Endothelial cell (in vitro differentiated cells): ENCODE results near the gene SBDS. TPM values are rescaled to one million over a fixed set of nuclear protein-coding genes. Genes with fewer than 3 reads are reported as not detected.
A peak's percentile ranks its signal among the peaks of the same experiment; 100 is the strongest.

Experiments used
- DNase-seq: peaks from one replicate; pipeline ENCODE4 v3.0.0; 2021; ENCODE audit warnings: low spot score
- H3K27ac Mint-ChIP-seq: one replicate; pipeline ENCODE4 v1.8.0; 2021; ENCODE audit warnings: mixed read lengths, inconsistent platforms; ENCODE audit not compliant: unreplicated experiment
- H3K27me3 Mint-ChIP-seq: one replicate; pipeline ENCODE4 v1.8.0; 2021; ENCODE audit warnings: mild to moderate bottlenecking, moderate library complexity, mixed read lengths, inconsistent platforms; ENCODE audit not compliant: unreplicated experiment
- H3K36me3 Mint-ChIP-seq: one replicate; pipeline ENCODE4 v1.8.0; 2021; ENCODE audit warnings: mild to moderate bottlenecking, low read depth, mixed read lengths, inconsistent platforms; ENCODE audit not compliant: unreplicated experiment
- H3K4me1 Mint-ChIP-seq: one replicate; pipeline ENCODE4 v1.8.0; 2021; ENCODE audit warnings: mild to moderate bottlenecking, mixed read lengths, inconsistent platforms; ENCODE audit not compliant: unreplicated experiment
- H3K4me3 Mint-ChIP-seq: one replicate; pipeline ENCODE4 v1.8.0; 2021; ENCODE audit warnings: mild to moderate bottlenecking, mixed read lengths, inconsistent platforms; ENCODE audit not compliant: unreplicated experiment
- H3K9me3 Mint-ChIP-seq: one replicate; pipeline ENCODE4 v1.8.0; 2021; ENCODE audit warnings: mixed read lengths, inconsistent platforms; ENCODE audit not compliant: unreplicated experiment
- total RNA-seq: library from RNA; stranded (reverse); fragmentation: NEBNext Ultra II Directional; extraction: Animal tissue kit (Norgen Biotek cat#: 25700); gene quantifications from one replicate; pipeline ENCODE4 v1.2.1, GENCODE V29; 2021; ENCODE audit not compliant: unreplicated experiment
- TF ChIP-seq, protein P1 (sequence below): fragments of 200-600 bp; sonication (generic); IDR thresholded peaks from one replicate; pipeline ENCODE4 v1.5.0; 2021; ENCODE audit warnings: antibody characterized with exemption; ENCODE audit not compliant: unreplicated experiment

The SBDS gene
- total RNA-seq, 1 donor from 2014 or later, result 53.5 TPM

DNA sequence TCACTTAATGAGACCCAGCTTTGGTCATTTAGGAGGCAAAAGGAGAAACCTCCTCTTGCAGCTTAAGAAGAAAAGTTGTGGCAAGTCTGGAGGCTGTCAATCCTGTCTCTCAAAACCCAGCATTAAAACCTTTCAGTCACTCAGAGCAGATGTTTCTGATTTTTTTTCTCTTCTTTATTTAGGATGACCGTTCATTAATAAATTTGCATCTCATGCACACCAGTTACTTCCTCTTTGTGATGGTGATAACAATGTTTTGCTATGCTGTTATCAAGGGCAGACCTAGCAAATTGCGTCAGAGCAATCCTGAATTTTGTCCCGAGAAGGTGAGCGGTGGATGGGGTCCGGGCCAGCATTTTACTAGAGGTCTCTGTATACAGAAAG is 42.4 kb downstream of the SBDS start:
- peaks cover 36% of the 10 kb centered on the region for H3K36me3 Mint-ChIP-seq
- H3K27ac Mint-ChIP-seq, result no peak overlapping the region
- TF ChIP-seq, protein P1, sequence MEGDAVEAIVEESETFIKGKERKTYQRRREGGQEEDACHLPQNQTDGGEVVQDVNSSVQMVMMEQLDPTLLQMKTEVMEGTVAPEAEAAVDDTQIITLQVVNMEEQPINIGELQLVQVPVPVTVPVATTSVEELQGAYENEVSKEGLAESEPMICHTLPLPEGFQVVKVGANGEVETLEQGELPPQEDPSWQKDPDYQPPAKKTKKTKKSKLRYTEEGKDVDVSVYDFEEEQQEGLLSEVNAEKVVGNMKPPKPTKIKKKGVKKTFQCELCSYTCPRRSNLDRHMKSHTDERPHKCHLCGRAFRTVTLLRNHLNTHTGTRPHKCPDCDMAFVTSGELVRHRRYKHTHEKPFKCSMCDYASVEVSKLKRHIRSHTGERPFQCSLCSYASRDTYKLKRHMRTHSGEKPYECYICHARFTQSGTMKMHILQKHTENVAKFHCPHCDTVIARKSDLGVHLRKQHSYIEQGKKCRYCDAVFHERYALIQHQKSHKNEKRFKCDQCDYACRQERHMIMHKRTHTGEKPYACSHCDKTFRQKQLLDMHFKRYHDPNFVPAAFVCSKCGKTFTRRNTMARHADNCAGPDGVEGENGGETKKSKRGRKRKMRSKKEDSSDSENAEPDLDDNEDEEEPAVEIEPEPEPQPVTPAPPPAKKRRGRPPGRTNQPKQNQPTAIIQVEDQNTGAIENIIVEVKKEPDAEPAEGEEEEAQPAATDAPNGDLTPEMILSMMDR, result no peak
- no peaks in the 10 kb centered on the region for H3K9me3 Mint-ChIP-seq
- H3K4me3 Mint-ChIP-seq, result peak overlapping the region; percentile 40
- H3K4me1 Mint-ChIP-seq, result no peaks in the 10 kb centered on the region
- H3K27me3 Mint-ChIP-seq, result peaks cover 2% of the 10 kb centered on the region
- DNase-seq, result no peak

DNA sequence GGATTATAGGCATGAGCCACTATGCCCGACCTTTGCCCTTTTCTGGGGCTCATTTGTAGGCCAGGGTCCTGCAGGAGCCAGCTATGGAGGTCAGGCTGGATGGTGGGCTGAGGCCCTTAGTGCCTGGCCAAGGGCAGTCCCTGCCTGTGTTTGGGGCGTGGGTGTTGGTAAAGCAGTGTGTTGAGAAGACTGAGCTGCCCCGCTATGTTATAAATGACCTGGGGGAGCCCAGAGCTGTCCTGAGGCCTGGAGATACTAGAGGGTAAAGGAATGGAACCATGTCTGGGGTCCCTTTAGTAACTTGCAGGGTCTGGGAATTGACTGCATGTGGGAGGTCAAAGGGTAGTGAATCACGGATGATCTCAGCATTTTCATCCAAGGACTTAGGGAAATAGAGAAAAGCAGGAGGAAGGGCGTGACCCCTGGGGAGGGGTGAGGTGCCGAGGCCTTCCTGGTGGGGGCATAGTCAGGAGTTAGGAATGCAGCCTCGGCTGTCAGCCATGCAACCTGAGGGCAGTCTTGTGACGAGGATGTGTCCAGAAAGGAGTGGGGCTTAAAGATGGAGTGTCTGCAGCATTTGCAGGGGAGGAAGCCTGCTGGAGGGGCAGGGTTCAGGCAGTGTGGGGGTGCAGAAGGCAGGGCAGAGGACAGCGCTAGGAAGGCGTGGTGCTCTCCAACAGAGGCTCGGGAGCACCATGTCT is 42.9 kb downstream of the SBDS start:
- Mint-ChIP-seq H3K27me3 (peaks cover 2% of the 10 kb centered on the region), H3K4me3 (peak overlapping the region; percentile 40), H3K27ac (peak overlapping the region; percentile 22), H3K9me3 (no peaks in the 10 kb centered on the region), H3K4me1 (no peaks in the 10 kb centered on the region), H3K36me3 (peaks cover 33% of the 10 kb centered on the region)
- TF ChIP-seq, protein P1, result no peak
- DNase-seq, result no peak

DNA sequence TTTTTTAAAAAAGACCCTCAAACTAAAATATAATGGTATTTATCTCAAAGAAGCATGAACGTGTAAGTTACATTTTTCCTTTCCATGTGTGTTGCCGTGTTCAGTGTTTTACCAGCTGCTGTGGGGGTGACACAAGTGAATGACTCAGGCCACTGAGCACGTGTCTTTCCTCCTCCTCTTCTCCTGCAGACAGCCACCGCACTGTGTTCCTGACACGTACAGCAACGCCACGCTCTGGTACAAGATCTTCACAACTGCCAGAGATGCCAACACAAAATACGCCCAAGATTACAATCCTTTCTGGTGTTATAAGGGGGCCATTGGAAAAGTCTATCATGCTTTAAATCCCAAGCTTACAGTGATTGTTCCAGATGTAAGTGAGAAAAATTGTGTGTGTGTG is 44.6 kb downstream of the SBDS start:
- peak overlapping the region; percentile 32 for H3K27ac Mint-ChIP-seq
- H3K9me3 Mint-ChIP-seq, result no peaks in the 10 kb centered on the region
- H3K4me3 Mint-ChIP-seq, result peak overlapping the region; percentile 33
- TF ChIP-seq, protein P1, result no peak
- no peaks in the 10 kb centered on the region for H3K4me1 Mint-ChIP-seq
- H3K27me3 Mint-ChIP-seq, result peaks cover 2% of the 10 kb centered on the region
- H3K36me3 Mint-ChIP-seq, result peaks cover 25% of the 10 kb centered on the region
- no peak for DNase-seq

DNA sequence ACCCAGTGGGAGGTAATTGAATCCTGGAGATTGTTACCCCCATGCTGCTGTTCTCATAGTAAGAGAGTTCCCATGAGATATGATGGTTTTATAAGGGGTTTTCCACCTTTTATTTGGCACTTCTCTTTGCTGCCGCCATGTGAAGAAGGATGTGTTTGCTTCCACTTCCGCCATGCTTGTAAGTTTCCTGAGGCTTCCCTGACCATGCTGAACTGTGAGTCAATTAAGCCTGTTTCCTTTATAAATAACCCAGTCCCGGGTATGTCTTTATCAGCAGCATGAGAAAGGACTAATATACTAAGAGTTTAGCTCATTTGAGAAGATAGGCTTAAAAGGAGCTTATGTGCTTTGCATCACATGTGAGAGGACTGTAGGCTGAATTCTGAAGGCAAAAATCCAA is 45.1 kb downstream of the SBDS start:
- TF ChIP-seq, protein P1, result no peak
- no peak for DNase-seq
- H3K9me3 Mint-ChIP-seq, result no peaks in the 10 kb centered on the region
- H3K36me3 Mint-ChIP-seq, result peaks cover 21% of the 10 kb centered on the region
- H3K27me3 Mint-ChIP-seq, result peaks cover 2% of the 10 kb centered on the region
- H3K4me1 Mint-ChIP-seq, result no peaks in the 10 kb centered on the region
- H3K27ac Mint-ChIP-seq, result no peak overlapping the region
- no peak overlapping the region for H3K4me3 Mint-ChIP-seq

DNA sequence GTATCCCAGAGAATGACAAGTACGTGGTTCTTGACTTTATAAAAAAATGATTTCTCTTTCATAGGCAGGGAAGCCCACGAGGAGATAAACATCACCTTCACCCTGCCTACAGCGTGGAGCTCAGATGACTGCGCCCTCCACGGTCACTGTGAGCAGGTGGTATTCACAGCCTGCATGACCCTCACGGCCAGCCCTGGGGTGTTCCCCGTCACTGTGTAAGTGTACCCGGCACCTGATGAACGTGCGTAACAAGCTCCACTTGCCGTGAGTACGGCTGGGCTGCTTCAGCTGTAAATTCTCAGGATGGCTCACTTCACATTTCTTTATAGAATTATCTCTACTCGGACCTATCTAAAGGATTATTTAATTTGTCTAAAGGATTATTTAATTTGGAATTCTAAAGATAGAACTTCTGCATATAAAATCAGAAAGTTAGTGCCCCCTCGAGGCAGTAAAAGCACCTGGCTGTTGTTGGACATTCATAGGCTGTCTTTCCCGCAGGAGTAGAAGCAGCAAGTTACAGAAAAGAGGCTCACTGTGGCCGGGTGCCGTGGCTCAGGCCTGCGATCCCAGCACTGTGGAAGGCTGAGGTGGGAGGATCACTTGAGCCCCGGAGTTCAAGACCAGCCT is 46.8 kb downstream of the SBDS start:
- Mint-ChIP-seq H3K36me3 (peaks cover 26% of the 10 kb centered on the region), H3K4me1 (no peaks in the 10 kb centered on the region), H3K27ac (no peak overlapping the region)

More for the DNA sequence above, 46.8 kb downstream of the SBDS start:
- H3K9me3 Mint-ChIP-seq, result no peaks in the 10 kb centered on the region
- no peak for DNase-seq
- no peak overlapping the region for H3K4me3 Mint-ChIP-seq
- H3K27me3 Mint-ChIP-seq, result peaks cover 2% of the 10 kb centered on the region
- TF ChIP-seq, protein P1, result no peak
